Type B pancreatic cell (in vitro differentiated cells): ENCODE results near the gene KRT38. TPM values are rescaled to one million over a fixed set of nuclear protein-coding genes. Genes with fewer than 3 reads are reported as not detected.
A peak's percentile ranks its signal among the peaks of the same experiment; 100 is the strongest.

Experiments used
- DNase-seq: peaks from one replicate; pipeline ENCODE4 v3.0.0; 2021; ENCODE audit warnings: mixed read lengths; ENCODE audit not compliant: unreplicated experiment; ENCODE audit errors: extremely low spot score
- H3K27ac Mint-ChIP-seq: 2 replicates; pipeline ENCODE4 v1.8.0; 2021; ENCODE audit warnings: mild to moderate bottlenecking, mixed read lengths
- H3K27me3 Mint-ChIP-seq: 2 replicates; pipeline ENCODE4 v1.8.0; 2021; ENCODE audit warnings: mixed read lengths
- H3K36me3 Mint-ChIP-seq: 2 replicates; pipeline ENCODE4 v1.8.0; 2021; ENCODE audit warnings: mixed read lengths
- H3K4me1 Mint-ChIP-seq: one replicate; pipeline ENCODE4 v1.8.0; 2021; ENCODE audit warnings: mixed read lengths; ENCODE audit not compliant: unreplicated experiment
- H3K4me3 Mint-ChIP-seq: 2 replicates; pipeline ENCODE4 v1.8.0; 2021; ENCODE audit warnings: mild to moderate bottlenecking, mixed read lengths
- H3K9me3 Mint-ChIP-seq: 2 replicates; pipeline ENCODE4 v1.8.0; 2021; ENCODE audit warnings: mixed read lengths
- total RNA-seq: library from RNA; stranded (reverse); gene quantifications from 2 replicates; pipeline ENCODE4 v1.2.1, GENCODE V29; 2021; ENCODE audit warnings: low replicate concordance
- TF ChIP-seq, protein P1 (sequence below): fragments of 200-600 bp; sonication (generic); conservative IDR thresholded peaks from 2 replicates; pipeline ENCODE4 v1.5.0; 2021; ENCODE audit warnings: antibody characterized with exemption, mild to moderate bottlenecking

The KRT38 gene
- total RNA-seq, 1 donor from 2014 or later: not detected

GRCh38 chr17:41467561-41467960 is 26.8 kb upstream of the KRT38 start:
- TF ChIP-seq, protein P1, sequence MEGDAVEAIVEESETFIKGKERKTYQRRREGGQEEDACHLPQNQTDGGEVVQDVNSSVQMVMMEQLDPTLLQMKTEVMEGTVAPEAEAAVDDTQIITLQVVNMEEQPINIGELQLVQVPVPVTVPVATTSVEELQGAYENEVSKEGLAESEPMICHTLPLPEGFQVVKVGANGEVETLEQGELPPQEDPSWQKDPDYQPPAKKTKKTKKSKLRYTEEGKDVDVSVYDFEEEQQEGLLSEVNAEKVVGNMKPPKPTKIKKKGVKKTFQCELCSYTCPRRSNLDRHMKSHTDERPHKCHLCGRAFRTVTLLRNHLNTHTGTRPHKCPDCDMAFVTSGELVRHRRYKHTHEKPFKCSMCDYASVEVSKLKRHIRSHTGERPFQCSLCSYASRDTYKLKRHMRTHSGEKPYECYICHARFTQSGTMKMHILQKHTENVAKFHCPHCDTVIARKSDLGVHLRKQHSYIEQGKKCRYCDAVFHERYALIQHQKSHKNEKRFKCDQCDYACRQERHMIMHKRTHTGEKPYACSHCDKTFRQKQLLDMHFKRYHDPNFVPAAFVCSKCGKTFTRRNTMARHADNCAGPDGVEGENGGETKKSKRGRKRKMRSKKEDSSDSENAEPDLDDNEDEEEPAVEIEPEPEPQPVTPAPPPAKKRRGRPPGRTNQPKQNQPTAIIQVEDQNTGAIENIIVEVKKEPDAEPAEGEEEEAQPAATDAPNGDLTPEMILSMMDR: no peak
- no peaks in the 10 kb centered on the region for H3K36me3 Mint-ChIP-seq
- no peak for DNase-seq
- no peak overlapping the region for H3K4me3 Mint-ChIP-seq
- H3K9me3 Mint-ChIP-seq: peaks cover 6% of the 10 kb centered on the region
- peaks cover 2% of the 10 kb centered on the region for H3K27me3 Mint-ChIP-seq
- peaks cover 6% of the 10 kb centered on the region for H3K4me1 Mint-ChIP-seq
- no peak overlapping the region for H3K27ac Mint-ChIP-seq

GRCh38 chr17:41466988-41467387 is 26.2 kb upstream of the KRT38 start, which contains the start of gene KRT32:
Gene KRT32, minus strand, starts transcription at chr17:41467386. Its CDS starts 61 bp downstream, at chr17:41467325.
- Mint-ChIP-seq H3K27ac (no peak within 1 kb of the TSS), H3K9me3 (peaks cover 6% of the 10 kb centered on the region), H3K4me1 (peaks cover 6% of the 10 kb centered on the region), H3K4me3 (no peak within 1 kb of the TSS), H3K27me3 (peaks cover 2% of the 10 kb centered on the region), H3K36me3 (no peaks in the 10 kb centered on the region)
- DNase-seq: no peak
- TF ChIP-seq, protein P1: no peak

- Mint-ChIP-seq H3K27ac (peak overlapping the region; percentile 80), H3K27me3 (peaks cover 2% of the 10 kb centered on the region), H3K36me3 (no peaks in the 10 kb centered on the region), H3K4me3 (peak overlapping the region; percentile 60), H3K9me3 (peaks cover 6% of the 10 kb centered on the region), H3K4me1 (peaks cover 10% of the 10 kb centered on the region)
- no peak for DNase-seq
- TF ChIP-seq, protein P1: no peak
These were observed 23.9 kb upstream of the KRT38 start for GRCh38 chr17:41464682-41465081.

DNA sequence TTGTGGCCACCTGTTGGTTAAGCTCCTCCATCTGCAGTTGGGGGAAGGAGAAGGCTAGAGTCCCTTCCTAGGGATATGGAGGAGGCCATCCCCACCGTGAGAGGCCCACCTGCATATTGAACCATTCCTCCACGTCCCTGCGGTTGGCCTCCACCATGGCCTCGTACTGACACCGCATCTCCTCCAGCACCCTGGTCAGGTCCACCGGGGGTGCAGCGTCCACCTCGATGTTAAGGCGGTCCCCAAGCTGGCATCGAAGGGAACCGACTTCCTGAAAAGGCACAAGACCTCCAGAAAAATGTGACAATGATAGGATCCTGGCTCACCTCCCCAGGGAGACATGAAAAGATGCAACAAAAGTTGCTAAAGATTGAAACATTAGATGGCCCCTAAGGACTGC is 23.4 kb upstream of the KRT38 start:
- Mint-ChIP-seq H3K4me1 (peaks cover 10% of the 10 kb centered on the region), H3K27me3 (peaks cover 2% of the 10 kb centered on the region), H3K27ac (no peak overlapping the region), H3K4me3 (no peak overlapping the region), H3K9me3 (peaks cover 6% of the 10 kb centered on the region), H3K36me3 (no peaks in the 10 kb centered on the region)
- no peak for DNase-seq
- TF ChIP-seq, protein P1: no peak

GRCh38 chr17:41463746-41464145 is 23.0 kb upstream of the KRT38 start:
- Mint-ChIP-seq H3K4me1 (peaks cover 10% of the 10 kb centered on the region), H3K9me3 (peaks cover 6% of the 10 kb centered on the region), H3K27ac (no peak overlapping the region), H3K27me3 (peaks cover 2% of the 10 kb centered on the region), H3K4me3 (no peak overlapping the region), H3K36me3 (no peaks in the 10 kb centered on the region)
- TF ChIP-seq, protein P1: no peak
- no peak for DNase-seq

- no peak for DNase-seq
- Mint-ChIP-seq H3K36me3 (no peaks in the 10 kb centered on the region), H3K27me3 (peaks cover 2% of the 10 kb centered on the region), H3K9me3 (peaks cover 6% of the 10 kb centered on the region), H3K4me1 (peaks cover 10% of the 10 kb centered on the region), H3K27ac (no peak overlapping the region), H3K4me3 (no peak overlapping the region)
- TF ChIP-seq, protein P1: no peak
These were observed 21.9 kb upstream of the KRT38 start for GRCh38 chr17:41462705-41463104.
